Naive thymus-derived CD8-positive, alpha-beta T cell (primary cell): Measurements from ENCODE around the gene CYLD. TPM values are rescaled to one million over a fixed set of nuclear protein-coding genes. Genes with fewer than 3 reads are reported as not detected.

Source experiments
- ATAC-seq, 2 donors: fragments of 150-1000 bp; cut with Tn5 transposase in 1 of 2; sonication (Bioruptor Pico), chemical (Tn5 transposase) in 1 of 2; 1 replicate in 1 of 2; 2 replicates in 1 of 2; pipeline ENCODE4 v1.10.0; 2021; ENCODE audit warnings: mild to moderate bottlenecking in 2 of 2, moderate library complexity in 2 of 2
- POLR2A ChIA-PET: fragments of 350-600 bp; sonication (Branson Sonifier 250); formaldehyde crosslinking; loops from one replicate; lab custom pipeline; 2021; ENCODE audit warnings: antibody characterized with exemption; lab: Charles Lee
- DNase-seq, 10 donors: peaks; one replicate each; pipeline versions ENCODE4 v3.0.0 to v3.0.0-alpha.2; 2020 to 2022
- H3K27ac Mint-ChIP-seq, 10 donors: one replicate each; pipeline ENCODE4 v1.8.0; 2020 to 2022; ENCODE audit warnings: mild to moderate bottlenecking in 10 of 10, mixed read lengths in 10 of 10, moderate library complexity in 4 of 10, inconsistent platforms in 1 of 10
- H3K27me3 Mint-ChIP-seq, 5 donors: one replicate each; pipeline ENCODE4 v1.8.0; 2021 to 2022; ENCODE audit warnings: mixed read lengths in 5 of 5
- H3K36me3 Mint-ChIP-seq, 3 donors: one replicate each; pipeline ENCODE4 v1.8.0; 2020 to 2022; ENCODE audit warnings: mixed read lengths in 3 of 3, mild to moderate bottlenecking in 2 of 3, inconsistent platforms in 1 of 3
- H3K4me1 Mint-ChIP-seq, 4 donors: one replicate each; pipeline ENCODE4 v1.8.0; 2021 to 2022; ENCODE audit warnings: mixed read lengths in 4 of 4
- H3K4me3 Mint-ChIP-seq, 10 donors: one replicate each; pipeline ENCODE4 v1.8.0; 2020 to 2022; ENCODE audit warnings: mild to moderate bottlenecking in 10 of 10, mixed read lengths in 10 of 10, moderate library complexity in 6 of 10, inconsistent platforms in 1 of 10
- H3K9me3 Mint-ChIP-seq, 9 donors: one replicate each; pipeline ENCODE4 v1.8.0; 2020 to 2022; ENCODE audit warnings: mixed read lengths in 9 of 9, mild to moderate bottlenecking in 3 of 9, inconsistent platforms in 1 of 9, moderate library complexity in 1 of 9
- polyA plus RNA-seq, 3 donors: library from polyadenylated mRNA; unstranded; fragments of 300-500 nt; fragmentation: Illumina TruSeq; gene quantifications; one replicate each; pipeline ENCODE4 v1.2.3, GENCODE V29; 2021
- total RNA-seq, 8 experiments: library from RNA in 2 of 8; stranded (reverse) in 2 of 8; gene quantifications; one replicate each; pipeline ENCODE4 v1.2.3 and lab custom pipeline; 2021 to 2026

The CYLD gene
- total and polyA plus RNA-seq, 5 experiments from 2014 or later, result 106 to 203 (median 131) TPM

DNA sequence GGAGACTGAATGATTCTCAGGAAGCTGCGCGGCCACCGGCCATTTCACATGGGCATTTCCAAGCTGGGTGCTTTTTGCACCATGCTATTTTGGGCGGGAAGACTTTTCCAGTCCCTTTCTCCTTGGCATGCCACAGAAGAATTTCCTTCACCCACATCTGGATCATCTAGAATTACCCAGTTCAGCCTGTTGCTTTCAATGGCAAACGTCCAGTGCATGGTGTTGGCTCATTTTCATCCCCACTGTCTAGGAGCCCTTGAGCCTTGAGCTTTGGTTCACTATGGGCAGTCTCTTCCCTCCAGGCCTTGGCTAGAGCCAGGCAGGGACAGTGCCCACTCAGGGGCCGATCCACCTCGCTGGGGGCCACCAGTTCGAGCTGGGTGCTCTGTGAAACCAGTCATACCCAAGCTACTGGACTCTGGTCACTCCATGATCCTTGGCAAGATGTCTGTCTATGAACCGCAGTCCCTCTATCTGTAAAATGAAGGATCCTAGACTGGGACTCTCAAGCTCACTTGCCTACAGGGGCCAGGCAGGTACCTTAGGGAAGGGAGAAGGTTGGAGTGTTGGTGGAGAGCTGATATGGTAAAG is 71.1 kb downstream of the CYLD start:
- ATAC-seq, result no peak
- Mint-ChIP-seq H3K4me3 (no peak overlapping the region), H3K4me1 (no peaks in the 10 kb centered on the region), H3K36me3 (no peaks in the 10 kb centered on the region), H3K9me3 (no peaks in the 10 kb centered on the region), H3K27me3 (peaks cover 0 to 2% (median 0%) of the 10 kb centered on the region in 5 donors), H3K27ac (no peak overlapping the region)
- no peak for DNase-seq
- POLR2A ChIA-PET, result interaction anchor here (0.7 kb wide), 1 partner anchor 156 kb away, joined by 3 read pairs; no protein-coding TSS in a partner anchor

DNA sequence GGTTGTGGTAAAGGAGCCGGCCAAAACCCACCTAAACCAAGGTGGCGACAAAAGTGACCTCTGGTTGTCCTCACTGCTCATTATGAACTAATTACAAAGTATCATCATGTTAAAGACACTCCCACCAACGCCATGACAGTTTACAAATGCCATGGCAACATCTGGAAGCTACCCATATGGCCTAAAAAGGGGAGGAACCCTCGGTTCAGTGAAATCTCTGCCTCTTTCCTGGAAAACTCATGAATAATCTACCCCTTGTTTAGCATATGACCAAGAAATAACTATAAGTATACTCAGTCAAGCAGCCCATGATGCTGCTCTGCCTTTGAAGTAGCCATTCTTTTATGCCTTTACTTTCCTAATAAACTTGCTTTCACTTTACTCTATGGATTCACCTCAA is 72.2 kb downstream of the CYLD start:
- no peak for DNase-seq
- H3K27ac Mint-ChIP-seq, result peak overlapping the region in 1 of 10 donors; percentile 49

DNA sequence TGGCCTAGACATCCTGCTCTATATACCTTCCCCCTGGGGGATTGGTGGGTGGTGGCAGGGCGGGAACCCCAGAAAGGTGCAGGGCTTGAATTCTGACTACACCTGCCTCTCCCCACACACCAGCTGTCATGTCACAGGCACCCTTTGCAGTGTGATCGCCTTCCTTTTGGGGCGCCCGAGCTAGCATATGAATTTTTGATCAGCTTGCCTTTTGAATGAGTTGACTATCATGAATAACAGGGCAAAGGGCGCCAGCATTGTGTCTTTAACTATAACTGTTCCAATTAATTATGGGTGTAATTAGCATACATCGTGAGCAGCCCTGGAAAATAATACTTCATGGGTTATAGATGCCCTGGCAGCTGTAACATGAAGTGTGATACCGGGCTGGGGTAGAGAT is 72.7 kb downstream of the CYLD start:
- ATAC-seq, result no peak
- no peaks in the 10 kb centered on the region for H3K4me1 Mint-ChIP-seq
- H3K27me3 Mint-ChIP-seq, result peaks cover 0 to 5% (median 0%) of the 10 kb centered on the region in 5 donors
- no peak for DNase-seq
- peak overlapping the region in 1 of 10 donors; percentile 49 for H3K27ac Mint-ChIP-seq
- no peaks in the 10 kb centered on the region for H3K36me3 Mint-ChIP-seq
- no peak overlapping the region for H3K4me3 Mint-ChIP-seq
- no peaks in the 10 kb centered on the region for H3K9me3 Mint-ChIP-seq
- POLR2A ChIA-PET, result no interaction called here

More for the DNA sequence above, 72.2 kb downstream of the CYLD start:
- H3K9me3 Mint-ChIP-seq, result no peaks in the 10 kb centered on the region
- POLR2A ChIA-PET, result no interaction called here
- no peaks in the 10 kb centered on the region for H3K36me3 Mint-ChIP-seq
- no peak for ATAC-seq
- H3K27me3 Mint-ChIP-seq, result peaks cover 0 to 5% (median 0%) of the 10 kb centered on the region in 5 donors
- H3K4me3 Mint-ChIP-seq, result no peak overlapping the region
- H3K4me1 Mint-ChIP-seq, result no peaks in the 10 kb centered on the region

DNA sequence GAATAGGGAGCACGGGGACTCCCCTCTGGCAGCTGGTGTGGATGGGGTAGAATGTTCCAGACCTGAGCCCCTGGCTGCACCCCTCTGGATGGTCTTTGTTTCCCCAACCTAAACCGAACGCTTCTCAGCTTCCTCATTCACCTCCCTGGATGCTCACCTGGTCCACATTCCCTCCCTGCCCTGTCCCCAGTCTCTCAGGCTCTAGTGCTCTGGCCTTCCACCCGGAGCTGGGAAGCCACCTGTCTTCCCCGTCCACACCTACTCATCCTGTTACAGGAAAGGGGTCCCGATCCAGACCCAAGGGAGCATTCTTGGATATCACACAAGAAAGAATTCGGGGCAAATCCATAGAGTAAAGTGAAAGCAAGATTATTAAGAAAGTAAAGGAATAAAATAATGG is 73.5 kb downstream of the CYLD start:
- H3K36me3 Mint-ChIP-seq, result no peaks in the 10 kb centered on the region
- H3K4me3 Mint-ChIP-seq, result no peak overlapping the region
- no peak overlapping the region for H3K27ac Mint-ChIP-seq
- H3K4me1 Mint-ChIP-seq, result no peaks in the 10 kb centered on the region
- POLR2A ChIA-PET, result no interaction called here
- DNase-seq, result no peak
- H3K27me3 Mint-ChIP-seq, result peaks cover 0 to 5% (median 0%) of the 10 kb centered on the region in 5 donors
- H3K9me3 Mint-ChIP-seq, result no peaks in the 10 kb centered on the region
- no peak for ATAC-seq

DNA sequence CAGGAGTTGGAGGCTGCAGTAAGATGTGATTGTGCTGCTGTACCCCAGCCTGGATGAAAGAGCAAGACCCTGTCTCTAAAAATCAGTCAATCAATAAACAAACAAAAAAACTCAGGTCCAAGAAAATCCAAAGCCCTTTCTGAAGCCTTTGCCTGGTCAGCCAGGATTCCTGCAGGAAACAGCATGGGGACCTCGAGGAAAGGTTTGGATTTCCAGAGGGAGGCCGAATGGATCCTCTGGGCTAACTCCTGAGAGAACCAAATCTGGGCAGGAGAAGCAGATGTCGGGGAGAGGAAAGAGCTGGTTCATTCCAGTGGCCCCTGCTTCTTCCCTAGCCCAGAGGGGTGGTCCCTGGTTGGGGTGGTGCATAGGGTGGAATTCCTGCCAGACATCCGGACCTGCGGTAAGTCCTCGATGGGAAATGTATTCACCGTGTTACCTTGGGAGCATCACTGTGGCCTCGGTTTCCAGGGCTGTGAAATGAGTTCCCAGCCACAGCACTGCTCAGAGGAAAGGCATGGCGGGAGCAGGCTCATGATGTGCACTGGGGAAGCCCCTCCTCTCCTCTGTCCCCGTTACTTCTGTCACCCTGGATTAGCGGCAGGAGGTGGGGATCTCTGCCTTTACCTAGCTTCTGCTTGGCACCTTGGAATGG is 75.1 kb downstream of the CYLD start:
- ATAC-seq, result no peak
- peaks cover 0 to 5% (median 4%) of the 10 kb centered on the region in 5 donors for H3K27me3 Mint-ChIP-seq
- DNase-seq, result no peak
- H3K27ac Mint-ChIP-seq, result no peak overlapping the region
- H3K9me3 Mint-ChIP-seq, result peaks cover 0 to 1% (median 0%) of the 10 kb centered on the region in 9 donors
- no peak overlapping the region for H3K4me3 Mint-ChIP-seq
- POLR2A ChIA-PET, result no interaction called here
- H3K36me3 Mint-ChIP-seq, result no peaks in the 10 kb centered on the region
- H3K4me1 Mint-ChIP-seq, result no peaks in the 10 kb centered on the region

DNA sequence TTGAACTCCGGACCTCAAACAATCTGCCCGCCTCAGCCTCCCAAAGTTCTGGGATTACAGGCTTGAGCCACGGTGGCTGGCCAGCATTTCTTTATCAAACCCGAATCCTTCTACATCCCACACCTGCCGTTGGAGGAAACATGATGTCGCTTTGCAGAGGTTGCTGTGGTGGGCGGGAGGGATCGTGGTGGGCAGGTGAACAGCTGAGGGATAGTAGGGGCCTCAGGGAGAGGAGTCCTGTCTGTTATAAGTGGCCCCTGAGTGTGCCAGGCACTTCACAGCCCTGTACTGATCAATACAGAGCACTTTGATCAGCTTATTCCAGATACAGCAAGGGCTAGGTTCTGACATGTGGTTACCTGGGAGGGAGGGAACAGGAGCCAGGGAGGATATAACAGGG is 76.5 kb downstream of the CYLD start:
- ATAC-seq, result no peak
- Mint-ChIP-seq H3K4me3 (no peak overlapping the region), H3K36me3 (no peaks in the 10 kb centered on the region), H3K27me3 (peaks cover 0 to 6% (median 4%) of the 10 kb centered on the region in 5 donors), H3K9me3 (peaks cover 0 to 1% (median 0%) of the 10 kb centered on the region in 9 donors), H3K27ac (no peak overlapping the region), H3K4me1 (no peaks in the 10 kb centered on the region)
- POLR2A ChIA-PET, result no interaction called here
- DNase-seq, result no peak

DNA sequence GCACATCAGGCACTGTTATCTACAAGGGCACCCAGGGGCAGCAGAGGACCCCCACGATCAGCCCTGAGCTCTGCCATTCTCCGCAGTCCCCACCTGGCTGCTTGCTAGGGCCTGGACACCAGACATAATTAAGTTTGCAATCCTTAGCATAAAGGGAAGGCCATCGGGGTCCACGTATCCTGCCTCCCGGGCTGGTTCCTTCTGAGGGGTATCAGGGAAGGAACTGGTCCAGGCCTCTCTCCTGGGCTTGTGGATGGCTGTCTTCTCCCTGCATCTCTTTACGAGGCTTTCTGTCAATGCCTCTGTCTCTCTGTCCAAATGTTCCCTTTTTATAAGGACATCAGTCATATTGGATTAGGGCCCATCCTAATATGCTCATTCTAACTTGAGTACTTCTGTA is 77.8 kb downstream of the CYLD start:
- Mint-ChIP-seq H3K4me1 (no peaks in the 10 kb centered on the region), H3K27ac (no peak overlapping the region), H3K9me3 (peaks cover 0 to 4% (median 0%) of the 10 kb centered on the region in 9 donors), H3K4me3 (no peak overlapping the region), H3K36me3 (no peaks in the 10 kb centered on the region), H3K27me3 (peaks cover 4 to 15% (median 10%) of the 10 kb centered on the region in 5 donors)
- POLR2A ChIA-PET, result no interaction called here
- DNase-seq (no peak), ATAC-seq (no peak)

DNA sequence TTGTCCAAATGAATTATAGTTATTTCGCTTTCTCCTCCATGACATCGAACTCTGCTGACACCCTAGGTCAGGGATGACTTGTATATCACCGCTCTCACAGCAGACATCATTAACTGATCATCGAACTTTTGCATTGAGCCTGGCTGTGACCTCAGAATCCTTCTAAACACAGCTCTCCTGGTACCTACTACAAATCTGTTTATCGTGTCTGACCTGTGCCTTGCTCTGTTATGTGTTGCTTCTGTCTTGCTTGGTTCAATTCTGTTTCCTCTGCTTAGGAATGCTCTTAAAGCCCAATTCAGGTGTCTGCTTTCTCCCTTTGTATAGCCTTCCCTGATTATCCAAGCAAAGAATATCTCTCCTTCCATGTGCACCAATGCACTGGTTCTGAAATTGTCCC is 78.3 kb downstream of the CYLD start:
- H3K9me3 Mint-ChIP-seq, result peaks cover 0 to 4% (median 0%) of the 10 kb centered on the region in 9 donors
- POLR2A ChIA-PET, result no interaction called here
- H3K27me3 Mint-ChIP-seq, result peaks cover 7 to 15% (median 12%) of the 10 kb centered on the region in 5 donors
- no peaks in the 10 kb centered on the region for H3K36me3 Mint-ChIP-seq
- H3K4me3 Mint-ChIP-seq, result no peak overlapping the region
- no peaks in the 10 kb centered on the region for H3K4me1 Mint-ChIP-seq
- DNase-seq, result no peak
- ATAC-seq, result no peak
- no peak overlapping the region for H3K27ac Mint-ChIP-seq

DNA sequence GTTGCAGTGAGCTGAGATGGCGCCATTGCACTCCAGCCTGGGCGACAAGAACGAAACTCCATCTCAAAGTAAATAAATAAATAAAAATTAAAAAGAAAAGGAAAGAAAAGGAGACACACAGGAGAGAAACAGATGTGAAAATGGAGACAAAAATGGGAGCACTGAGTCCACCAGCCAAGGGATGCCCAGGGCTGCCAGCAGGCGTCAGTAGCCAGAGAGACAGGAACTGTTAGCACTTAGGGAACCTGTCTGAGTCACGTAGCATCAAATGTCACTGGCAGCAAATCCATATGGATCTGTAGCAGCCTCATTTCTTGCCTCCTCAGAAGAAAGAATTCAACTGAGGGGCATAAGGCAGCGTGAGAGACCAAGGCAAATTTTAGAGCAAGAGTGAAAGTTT is 79.7 kb downstream of the CYLD start:
- H3K4me3 Mint-ChIP-seq, result no peak overlapping the region
- no peak overlapping the region for H3K27ac Mint-ChIP-seq
- POLR2A ChIA-PET, result no interaction called here
- ATAC-seq (no peak), DNase-seq (no peak)
- no peaks in the 10 kb centered on the region for H3K4me1 Mint-ChIP-seq
- H3K9me3 Mint-ChIP-seq, result peaks cover 0 to 4% (median 0%) of the 10 kb centered on the region in 9 donors
- peaks cover 7 to 15% (median 11%) of the 10 kb centered on the region in 5 donors for H3K27me3 Mint-ChIP-seq
- no peaks in the 10 kb centered on the region for H3K36me3 Mint-ChIP-seq

DNA sequence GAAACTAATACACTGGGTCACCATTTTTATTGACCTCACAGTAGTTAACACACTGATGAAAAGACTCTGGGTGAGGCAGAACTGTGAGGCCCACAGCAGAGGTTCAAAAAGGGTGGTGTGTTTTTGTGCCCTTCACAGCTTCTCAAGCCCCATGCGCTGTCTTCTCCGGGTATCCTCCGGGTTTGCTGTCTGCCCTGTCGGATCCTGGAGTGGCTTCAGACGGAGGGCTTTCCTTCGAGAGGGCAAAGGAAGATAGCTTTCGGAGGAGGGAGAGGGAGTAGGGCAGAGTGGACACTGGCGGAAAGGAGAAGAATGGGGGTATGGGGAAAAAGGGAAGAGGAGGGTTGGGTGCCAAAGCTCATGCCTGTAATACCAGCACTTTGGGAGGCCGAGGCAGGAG is 80.8 kb downstream of the CYLD start:
- Mint-ChIP-seq H3K27me3 (peaks cover 7 to 15% (median 13%) of the 10 kb centered on the region in 5 donors), H3K36me3 (no peaks in the 10 kb centered on the region), H3K9me3 (peaks cover 0 to 4% (median 0%) of the 10 kb centered on the region in 9 donors), H3K4me1 (no peaks in the 10 kb centered on the region), H3K4me3 (no peak overlapping the region), H3K27ac (no peak overlapping the region)
- POLR2A ChIA-PET, result no interaction called here
- no peak for DNase-seq
- ATAC-seq, result no peak

DNA sequence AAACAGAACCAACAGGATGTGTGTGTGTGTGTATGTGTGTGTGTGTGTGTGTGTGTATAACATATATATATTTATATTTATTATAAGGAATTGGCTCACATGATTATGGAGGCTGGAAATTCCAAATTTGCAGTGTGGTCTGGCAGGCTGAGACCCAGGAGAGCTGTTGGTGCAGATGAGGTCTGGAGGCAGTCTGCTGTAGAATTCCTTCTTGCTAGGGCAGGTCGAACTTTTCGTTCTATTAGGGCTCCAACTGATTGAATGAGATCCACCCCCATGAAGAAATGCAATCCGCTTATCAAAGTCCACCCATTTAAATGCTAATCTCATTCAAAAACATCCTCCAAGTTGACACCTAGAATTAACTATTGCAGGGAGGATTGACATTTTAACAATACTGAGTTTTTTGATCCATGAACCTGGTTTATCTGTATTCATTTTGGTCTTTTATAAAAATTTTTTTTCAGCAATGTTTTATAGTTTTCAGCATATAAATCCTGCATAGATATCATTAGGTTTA is 85.0 kb downstream of the CYLD start:
- DNase-seq (no peak), ATAC-seq (no peak)
- Mint-ChIP-seq H3K27me3 (peaks cover 9 to 37% (median 16%) of the 10 kb centered on the region in 5 donors), H3K36me3 (peaks cover 0 to 2% (median 0%) of the 10 kb centered on the region in 3 donors), H3K4me1 (peaks cover 0 to 4% (median 0%) of the 10 kb centered on the region in 4 donors), H3K9me3 (peaks cover 0 to 5% (median 0%) of the 10 kb centered on the region in 9 donors), H3K4me3 (no peak overlapping the region), H3K27ac (no peak overlapping the region)
- POLR2A ChIA-PET, result no interaction called here

DNA sequence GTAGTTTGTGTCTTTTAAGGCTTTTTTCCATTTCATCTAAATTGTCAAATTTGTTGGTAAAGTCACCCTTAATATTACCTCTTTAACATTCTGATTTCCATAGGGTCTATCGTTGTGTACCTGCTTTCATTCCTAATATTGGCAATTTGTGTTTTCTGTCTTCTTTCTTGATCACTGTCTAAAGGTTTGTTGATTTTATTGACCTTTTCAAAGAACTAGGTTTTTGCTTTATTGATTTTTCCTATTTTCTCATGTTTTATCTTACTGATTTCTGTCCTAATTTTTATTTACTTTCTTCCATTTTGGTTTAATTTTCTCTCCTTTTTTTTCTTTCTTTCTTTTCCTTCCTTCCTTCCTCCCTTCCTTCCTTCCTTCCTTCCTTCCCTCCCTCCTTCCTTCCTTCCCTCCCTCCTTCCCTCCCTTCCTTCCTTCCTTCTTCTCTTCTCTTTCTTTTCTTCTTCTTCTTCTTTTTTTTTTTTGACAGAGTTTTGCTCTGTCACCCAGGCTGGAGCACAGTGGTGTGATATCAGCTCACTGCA is 86.3 kb downstream of the CYLD start:
- Mint-ChIP-seq H3K4me1 (peaks cover 0 to 4% (median 0%) of the 10 kb centered on the region in 4 donors), H3K9me3 (peaks cover 0 to 5% (median 0%) of the 10 kb centered on the region in 9 donors), H3K4me3 (no peak overlapping the region), H3K27ac (no peak overlapping the region), H3K36me3 (peaks cover 0 to 6% (median 0%) of the 10 kb centered on the region in 3 donors), H3K27me3 (peaks cover 9 to 37% (median 18%) of the 10 kb centered on the region in 5 donors)
- ATAC-seq (no peak), DNase-seq (no peak)
- POLR2A ChIA-PET, result no interaction called here

DNA sequence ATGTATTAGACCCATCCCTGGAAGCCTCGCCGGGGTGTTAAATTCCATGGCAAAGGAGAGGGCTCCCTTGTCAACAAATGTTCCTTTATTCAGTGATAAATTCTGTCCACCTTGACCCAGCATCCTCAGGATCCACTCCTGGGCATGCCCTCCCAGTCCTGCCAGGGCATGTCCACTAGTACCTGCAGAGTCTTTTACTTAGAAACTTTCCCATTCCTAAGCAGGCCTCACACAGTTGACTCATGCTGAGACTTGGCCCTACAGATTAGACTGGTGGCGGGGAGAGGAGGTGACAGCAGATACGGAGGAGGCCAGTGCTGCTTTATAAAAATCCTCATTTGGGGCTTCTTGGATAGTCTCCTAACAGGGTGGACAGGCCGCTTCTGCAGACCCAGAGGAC is 88.8 kb downstream of the CYLD start:
- ATAC-seq, result no peak
- POLR2A ChIA-PET, result no interaction called here

More for the DNA sequence above, 88.8 kb downstream of the CYLD start:
- H3K4me1 Mint-ChIP-seq, result peaks cover 0 to 4% (median 0%) of the 10 kb centered on the region in 4 donors
- peaks cover 0 to 5% (median 0%) of the 10 kb centered on the region in 9 donors for H3K9me3 Mint-ChIP-seq
- H3K27ac Mint-ChIP-seq, result no peak overlapping the region
- DNase-seq, result no peak
- H3K27me3 Mint-ChIP-seq, result peaks cover 15 to 44% (median 16%) of the 10 kb centered on the region in 5 donors
- H3K4me3 Mint-ChIP-seq, result no peak overlapping the region
- peaks cover 0 to 7% (median 0%) of the 10 kb centered on the region in 3 donors for H3K36me3 Mint-ChIP-seq
